Right renal cortex interstitium (tissue), 3 donors: ENCODE data around the gene IL17RD. TPM values are rescaled to one million over a fixed set of nuclear protein-coding genes. Genes with fewer than 3 reads are reported as not detected.
A peak's percentile ranks its signal among the peaks of the same experiment; 100 is the strongest.
"Not testable (repeated sequence)": the region's sequence is repeated elsewhere in the genome, so short reads cannot be mapped to it uniquely, and the experiment has no call there.

Experiments
- DNase-seq, 3 donors: peaks; one replicate each; pipeline ENCODE4 v3.0.0-alpha.2; 2013; ENCODE audit warnings: low read depth in 3 of 3, low spot score in 2 of 3
- polyA plus RNA-seq, 3 donors: library from polyadenylated mRNA; unstranded; fragments of 120-200 nt; gene quantifications; one replicate each; pipeline ENCODE4 v1.2.1, GENCODE V29; 2013; ENCODE audit not compliant: insufficient read length in 3 of 3

Gene IL17RD
- polyA plus RNA-seq, 3 donors: 45.2 to 52.8 (median 52.7) TPM

DNA sequence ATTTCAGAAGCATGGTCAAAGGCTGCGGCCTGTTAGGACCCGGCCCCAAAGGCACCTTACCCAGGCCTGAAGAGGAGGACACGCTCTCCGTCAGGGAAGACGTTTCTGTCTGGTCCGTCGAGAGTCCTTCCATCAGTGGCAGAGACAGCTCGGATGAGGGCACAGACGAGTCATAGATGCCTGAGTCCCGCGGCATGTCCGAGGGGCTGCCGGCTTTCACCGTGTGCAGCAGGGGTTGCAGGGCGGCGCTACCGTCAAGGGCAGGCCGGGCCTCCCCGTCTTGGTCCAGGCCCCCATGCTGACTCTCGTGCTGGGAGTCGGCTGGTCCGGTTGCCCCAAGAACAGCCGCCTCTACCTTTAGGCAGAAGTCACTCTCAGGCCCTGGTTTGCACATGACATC lies 67.6 kb downstream of the IL17RD start:
- no peak for DNase-seq

DNA sequence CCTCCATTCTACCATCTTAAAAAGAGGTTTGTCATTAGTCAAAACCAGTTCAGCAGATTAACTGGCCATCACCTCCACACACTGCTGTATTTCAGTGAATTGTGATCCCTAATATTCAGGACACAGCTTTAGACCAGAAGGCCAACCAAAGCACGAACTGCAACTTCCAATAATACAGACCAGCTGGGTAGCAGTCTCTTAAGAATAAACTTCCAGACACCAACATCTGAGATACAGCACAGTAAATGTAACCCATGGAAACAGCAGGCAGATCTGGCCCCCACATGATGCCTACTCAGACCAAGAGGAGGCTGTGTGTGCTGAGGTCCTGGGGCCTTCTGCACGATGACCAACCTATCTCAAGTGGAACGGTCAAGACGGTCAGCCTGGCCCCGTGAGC lies 69.8 kb downstream of the IL17RD start:
- no peak for DNase-seq

DNA sequence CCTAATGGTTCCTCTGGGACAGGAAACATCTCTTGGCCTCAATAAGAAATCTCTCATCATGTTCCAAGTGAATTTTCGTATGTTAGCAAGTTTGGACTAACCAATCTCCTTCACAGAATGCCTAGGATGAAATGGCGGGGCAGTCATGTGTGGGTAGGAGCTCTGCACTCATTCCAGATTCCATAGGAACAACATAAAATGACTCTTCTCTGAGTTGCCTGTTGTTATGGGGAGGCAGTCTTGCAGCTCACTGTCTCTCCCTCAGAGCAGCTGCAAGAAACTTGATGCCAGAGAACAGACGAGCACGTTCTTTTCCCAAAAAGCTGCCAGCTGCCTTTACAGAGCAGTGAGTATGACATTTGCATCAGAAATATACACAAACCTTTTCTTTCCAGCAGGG lies 70.6 kb downstream of the IL17RD start:
- DNase-seq: no peak

DNA sequence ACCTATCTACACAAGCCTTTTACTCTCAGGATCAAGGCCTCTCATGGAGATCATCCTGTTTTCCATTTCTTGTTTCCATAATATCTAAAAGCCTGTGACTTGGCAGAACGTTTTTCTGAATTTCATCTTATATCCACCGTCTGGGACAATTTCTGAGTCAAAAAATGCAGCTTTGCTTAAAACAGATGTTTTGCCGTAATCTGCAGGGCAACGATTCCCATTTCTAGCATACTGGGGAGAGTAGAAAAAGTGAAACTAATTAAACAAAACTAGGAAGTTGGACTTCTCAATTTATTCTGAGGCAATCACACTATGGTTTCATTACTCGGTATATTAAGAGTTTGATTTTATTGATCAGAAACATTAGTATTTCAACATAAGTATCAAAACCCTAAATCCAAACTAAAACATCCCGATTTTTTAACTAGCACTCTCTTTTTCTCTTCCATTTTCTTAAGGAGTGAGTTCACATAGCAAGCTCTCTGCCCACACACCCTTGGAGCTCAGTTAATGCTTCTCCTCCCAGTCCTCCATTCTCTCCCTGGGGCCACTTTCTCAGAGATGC lies 71.1 kb downstream of the IL17RD start:
- no peak for DNase-seq

DNA sequence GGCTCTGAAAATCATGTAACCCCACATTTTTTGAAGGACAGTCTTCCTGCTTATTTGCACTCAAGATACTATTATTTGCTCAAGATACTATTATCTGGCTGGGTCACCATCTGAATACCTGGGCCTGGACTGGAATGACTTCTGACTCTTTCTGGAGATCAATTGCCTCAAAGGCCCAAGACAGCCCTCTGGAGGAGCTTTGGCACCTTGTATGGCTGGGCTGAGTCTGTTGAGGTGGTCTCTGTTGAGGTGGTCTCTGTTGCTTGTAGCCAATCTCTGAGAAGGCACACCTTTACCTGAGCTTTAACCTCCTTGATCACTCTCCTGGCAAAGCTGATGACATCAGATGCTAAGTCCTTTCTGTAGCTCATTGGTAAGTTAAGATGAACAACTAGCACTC lies 71.7 kb downstream of the IL17RD start:
- no peak for DNase-seq

DNA sequence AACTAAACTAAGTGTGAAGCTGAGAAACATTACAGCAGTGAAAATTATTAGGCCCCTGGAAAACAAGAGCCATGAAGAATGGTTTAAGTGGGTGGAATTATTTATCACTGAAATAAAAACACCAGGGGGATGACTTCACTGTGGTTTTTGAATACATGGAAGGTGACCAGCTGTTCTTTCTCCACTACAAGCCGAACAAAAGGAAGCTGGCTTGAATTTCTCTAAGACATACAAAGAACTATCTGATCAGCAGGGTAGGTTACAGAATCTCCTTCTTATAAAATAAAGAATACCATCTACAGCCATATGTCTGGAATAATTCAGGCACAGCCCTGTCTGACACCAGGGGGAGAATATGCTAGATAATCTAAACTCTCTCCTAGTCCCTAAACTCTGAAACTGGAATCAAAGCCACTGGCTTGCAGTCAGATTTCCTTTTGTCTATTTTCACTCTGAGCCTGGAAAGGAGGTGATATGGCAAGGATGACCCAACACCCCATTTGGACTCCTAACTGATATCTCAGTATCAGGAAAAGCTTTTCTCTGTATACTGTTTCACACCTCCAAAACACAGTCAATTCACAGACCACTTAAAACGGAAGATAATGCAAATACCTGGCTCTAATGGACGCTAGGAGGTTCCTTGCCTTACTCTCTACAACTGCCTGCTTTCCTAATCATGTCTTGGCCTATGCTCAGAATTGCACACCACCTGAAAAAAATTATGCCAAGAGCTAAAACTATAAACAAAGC lies 73.5 kb downstream of the IL17RD start:
- DNase-seq: no peak

DNA sequence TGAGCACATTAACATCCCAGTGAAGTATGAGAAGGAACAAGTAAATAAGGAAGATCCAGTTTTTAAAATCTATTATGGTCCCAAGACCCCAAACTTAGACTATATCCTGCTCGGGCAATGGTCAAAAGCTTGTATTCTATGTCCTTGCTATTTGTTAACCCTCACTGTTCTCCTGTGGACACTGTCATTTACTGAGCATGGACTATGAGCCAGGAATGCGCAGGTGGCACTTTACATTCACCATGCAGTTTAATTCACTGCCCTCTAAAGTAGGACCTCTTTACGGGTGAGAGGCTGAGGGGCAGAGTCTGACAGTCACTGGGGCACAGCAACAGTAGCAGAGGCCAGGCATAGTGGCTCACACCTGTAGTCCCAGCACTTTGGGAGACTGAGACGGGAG lies 76.1 kb downstream of the IL17RD start:
- no peak for DNase-seq

DNA sequence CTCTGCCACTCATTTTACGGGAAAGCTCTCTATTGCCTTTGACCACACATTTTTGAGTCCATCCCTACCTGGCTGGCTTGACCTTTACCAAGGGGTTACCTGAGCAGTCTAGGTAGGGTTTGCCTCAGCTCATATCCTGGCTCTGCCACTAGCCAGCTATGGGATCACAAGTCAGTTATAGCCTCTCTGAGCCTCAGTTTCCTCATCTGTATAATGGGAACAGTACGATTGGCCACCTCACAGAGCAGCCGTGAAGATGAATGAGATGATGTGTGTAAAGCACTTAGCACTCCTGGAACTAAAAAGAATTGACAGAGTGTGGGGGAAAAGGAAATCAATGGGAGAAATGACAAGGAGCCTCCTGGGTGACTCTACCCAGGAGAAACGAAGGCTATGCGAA lies 76.7 kb downstream of the IL17RD start:
- DNase-seq: no peak

DNA sequence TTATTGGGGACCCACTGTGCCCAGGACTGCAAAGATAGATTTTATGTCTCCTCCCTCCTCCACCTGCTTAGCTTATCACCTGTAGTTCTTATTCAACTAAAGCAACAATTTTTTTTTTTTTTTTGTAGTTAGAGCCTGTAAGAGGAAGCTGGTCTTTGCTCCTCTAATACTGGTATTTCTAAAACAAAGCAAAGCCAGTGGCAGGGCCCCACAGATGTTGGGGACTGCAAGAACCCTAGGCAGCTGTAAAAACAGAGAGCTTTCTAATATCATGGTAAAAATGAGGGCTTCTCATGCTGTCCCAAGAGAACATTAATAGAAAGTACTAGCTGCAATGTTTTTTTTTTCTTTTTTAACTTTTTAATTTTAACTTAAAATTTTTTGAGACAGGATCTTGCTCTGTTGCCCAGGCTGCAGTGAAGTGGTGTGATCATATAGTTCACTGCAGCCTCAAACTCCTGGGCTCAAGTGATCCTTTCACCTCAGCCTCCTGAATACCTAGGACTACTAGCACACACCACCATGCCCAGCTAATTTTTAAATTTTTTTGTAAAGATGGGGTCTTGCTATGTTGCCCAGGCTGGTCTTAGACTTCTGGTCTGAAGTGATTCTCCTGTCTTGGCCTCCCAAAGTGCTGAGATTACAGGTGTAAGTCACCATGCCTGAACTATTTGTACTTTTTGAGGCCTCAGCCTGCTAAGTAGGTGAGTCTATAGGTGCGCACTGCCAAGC lies 77.6 kb downstream of the IL17RD start:
- no peak for DNase-seq

DNA sequence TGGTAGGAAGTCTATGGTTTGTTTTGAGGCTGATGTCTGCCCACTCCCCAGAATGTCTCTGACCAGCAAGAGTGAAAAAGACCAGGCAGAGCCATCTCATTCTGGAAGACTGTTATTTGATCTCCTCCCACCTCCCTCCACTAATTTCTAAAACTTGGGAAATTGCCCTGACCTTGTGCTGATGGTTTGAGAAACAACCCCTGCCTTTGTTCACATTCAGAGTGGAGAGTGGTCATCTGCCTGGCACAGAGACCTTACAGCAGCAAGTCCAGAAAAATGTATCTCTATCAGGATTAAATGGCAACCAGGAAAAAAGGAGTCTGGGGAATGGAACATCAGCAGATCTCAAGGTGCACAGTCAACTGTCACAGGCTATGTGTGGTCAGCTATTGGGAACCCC lies 79.0 kb downstream of the IL17RD start:
- no peak for DNase-seq

DNA sequence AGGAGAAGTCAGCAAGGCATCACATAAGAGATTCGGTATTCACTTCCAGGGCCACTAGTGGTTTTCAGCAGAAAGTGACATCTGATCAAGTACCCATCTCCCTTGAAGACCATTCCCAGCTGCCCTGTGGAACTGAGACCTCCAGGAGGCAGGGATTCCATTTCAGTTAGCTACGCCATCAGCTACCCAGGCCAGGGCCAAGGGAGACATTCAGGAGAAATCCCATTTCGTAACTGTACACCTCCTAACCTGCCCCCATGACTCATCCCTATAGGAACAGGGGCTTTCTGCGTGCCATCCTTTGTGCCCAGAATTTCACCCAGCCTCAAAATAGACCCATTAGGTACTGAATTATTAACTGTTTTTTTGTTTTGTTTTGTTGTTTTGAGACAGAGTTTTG lies 79.9 kb downstream of the IL17RD start:
- DNase-seq: no peak

DNA sequence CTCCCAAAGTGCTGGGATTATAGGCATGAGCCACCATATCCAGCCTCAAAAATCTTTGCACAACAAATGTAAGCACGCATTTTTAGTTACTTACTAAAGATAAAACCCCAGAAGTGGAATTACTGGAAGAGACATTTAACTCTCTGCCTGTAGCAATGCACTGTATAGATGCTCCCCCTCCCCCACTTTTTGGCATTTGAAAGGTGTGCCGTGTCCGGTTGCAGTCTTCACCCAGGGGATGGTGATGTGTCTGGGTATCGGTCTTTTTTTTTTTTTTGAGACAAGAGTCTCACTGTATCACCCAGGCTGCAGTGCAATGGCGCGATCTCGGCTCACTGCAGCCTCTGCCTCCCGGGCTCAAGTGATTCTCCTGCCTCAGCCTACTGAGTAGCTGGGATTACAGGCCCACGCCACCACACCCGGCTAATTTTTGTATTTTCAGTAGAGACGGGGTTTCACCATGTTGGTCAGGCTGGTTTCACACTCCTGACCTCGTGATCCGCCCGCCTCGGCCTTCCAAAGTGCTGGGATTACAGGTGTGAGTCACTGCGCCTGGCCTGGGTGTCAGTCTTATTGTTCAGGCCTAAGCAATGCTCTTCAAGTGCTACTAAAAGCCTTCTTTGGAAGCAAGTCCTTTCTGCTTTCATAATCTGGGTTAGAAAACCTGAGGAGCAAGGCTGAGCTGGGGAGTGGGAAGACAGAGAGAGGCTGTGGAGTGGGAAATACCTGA lies 81.7 kb downstream of the IL17RD start:
- not testable (repeated sequence) for DNase-seq

DNA sequence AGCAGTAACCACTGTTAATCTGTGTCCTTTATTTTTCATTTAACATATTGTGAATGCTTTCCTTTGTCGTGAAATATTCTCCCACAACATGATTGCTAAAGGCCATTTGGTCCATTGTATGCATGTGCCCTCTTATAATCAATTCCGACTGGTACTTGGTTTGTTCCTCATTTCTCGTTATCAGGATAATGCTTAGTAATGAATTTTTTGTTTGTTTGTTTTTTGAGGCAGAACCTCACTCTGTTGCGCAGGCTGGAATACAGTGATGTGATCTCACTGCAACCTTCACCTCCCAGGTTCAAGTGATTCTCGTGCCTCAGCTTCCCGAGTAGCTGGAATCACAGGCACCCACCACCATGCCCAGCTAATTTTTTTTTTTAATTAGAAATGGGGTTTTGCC lies 82.7 kb downstream of the IL17RD start:
- DNase-seq: no peak

DNA sequence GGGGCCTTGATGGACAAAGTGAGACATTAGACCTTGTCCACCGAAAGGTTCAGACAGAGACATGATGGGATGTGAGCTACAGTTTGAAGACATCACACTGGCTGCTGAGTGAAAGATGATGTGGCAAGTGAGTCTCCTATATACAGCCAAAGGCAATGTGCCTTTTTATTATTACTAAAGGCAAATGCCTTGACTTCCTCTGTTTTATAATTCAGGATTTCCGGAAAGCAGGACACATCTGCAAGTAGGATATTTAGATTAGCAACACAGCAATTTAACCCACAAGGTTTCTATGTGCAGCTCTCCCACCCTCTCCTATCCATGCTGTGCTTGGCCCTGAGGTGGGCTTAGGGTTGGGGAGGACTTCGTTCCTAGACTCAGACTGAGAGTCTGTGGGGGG lies 84.0 kb downstream of the IL17RD start:
- DNase-seq: no peak

DNA sequence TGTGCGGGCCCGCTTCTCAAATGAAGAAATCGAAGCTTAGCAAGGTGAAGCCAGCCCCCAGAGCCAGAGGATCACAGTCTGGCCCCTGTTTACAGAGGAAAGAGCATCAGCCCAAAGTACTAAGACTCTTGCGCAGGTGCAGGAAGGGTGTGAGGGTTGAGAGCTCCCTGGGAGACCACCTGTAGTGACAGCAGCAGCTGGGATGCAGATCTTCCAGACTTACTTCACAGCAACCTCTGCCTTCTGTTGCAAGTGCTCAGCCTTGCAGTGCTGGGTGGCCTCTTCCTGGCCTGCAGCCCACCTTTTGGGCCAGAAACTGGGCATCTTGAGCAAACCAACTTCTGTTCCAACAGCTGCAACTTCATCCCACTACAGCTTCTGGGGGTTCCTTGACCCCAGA lies 85.0 kb downstream of the IL17RD start:
- no peak for DNase-seq

DNA sequence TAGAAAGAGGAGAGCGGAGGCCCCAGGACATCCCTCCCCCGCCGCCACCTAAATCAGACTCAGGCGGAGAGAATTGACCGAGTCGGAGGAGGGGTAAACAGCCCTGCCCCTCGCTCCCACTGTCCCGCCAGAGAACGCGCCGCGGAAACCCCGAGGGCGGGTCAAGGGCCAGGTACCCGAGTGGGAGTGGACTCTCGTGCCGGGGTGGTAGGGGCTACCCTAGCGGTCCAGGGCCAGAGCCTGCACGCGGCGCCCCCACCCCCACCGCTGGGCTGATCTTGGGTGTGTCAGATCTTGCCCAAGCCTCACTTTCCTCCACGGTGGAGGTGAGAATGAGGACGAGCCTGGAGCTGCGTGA lies 85.7 kb downstream of the IL17RD start:
- no peak for DNase-seq

DNA sequence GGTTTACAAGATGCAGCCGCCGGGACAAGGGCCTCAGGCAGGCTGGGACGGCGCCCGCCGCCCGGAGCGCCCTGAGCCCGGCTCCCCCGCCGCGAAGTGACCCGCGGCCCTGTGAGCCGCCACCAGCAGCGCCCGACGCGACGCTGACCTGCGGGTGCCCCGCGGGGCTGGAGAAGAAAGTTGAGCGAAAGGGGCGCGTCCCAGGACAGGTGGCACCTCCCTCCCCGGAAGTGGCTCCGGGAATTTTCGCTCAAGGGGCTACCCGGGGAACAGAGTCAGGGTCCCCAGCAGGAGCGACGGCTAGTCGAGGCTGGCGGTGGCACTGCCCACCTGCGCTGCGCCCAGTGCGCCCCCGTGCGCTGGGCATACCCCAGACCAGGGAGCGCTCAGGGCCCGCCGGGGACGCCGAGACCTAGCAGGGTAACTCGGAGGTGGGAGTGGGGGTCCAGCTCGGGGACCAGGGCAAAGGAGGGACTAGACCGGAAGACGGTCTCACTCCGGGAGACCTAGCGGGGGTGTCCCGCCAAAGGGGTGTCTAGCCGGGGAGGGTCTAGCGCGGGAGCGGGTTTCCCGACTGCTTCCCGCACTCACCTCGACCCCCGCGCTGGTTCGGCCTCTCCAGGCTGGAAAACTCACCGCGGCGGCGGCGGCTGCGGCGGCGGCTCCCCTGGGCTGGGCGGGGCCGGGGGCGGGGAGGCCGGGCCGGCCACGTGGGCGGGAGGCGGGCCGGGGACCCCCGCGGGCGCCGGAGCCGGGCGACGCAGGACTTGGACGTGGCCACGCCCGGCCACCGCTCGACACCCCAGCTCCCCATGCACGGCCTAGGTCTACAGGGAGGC lies 86.3 kb downstream of the IL17RD start:
- DNase-seq: no peak

DNA sequence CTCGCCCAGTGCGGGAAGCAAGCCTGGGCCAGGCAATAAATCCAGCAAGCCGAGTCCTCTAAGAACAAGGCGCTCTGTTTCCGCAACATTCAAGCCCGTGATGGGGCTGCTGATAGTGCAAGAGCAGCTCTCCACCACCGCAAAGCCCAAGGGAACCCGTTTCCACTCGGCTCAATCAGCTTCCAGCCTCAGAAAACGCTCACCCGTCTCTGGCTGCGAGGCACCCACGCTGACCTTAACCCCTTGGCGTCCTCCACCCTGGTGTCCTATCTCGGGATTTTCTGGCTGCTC lies 86.9 kb downstream of the IL17RD start:
- peak in 1 of 3 donors; percentile 29 for DNase-seq

DNA sequence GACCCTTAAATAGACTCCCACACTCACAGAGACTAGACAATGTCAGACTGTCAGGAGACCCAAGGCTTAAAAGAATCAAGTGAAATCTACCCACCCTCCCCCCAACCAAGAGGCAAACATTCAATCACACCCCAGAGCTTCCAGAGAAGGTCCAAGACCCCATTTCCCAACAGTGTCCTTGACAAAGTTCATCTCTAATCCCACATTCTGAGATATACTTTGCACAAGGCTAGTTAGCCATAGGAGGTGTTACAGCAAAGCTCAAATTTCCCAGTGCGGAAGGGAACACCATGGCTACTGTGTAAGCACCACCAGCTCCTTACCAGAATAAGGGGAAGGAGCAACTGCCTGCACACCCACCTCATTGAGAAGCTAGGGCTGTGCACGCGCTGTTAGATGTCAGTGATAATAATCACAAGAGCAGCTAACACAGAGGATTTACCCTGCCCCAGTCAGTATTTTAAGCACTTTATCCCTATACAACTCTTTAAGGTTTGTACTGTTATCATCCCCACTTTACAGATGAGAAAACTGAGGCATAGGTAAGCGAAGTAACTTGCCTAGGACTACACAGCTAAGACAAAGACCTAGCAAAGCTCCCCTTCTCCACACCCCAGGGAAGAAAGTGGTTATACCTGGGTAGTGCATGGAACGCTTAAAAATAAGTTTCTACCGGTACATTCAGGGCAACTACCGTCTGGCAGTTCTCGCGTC lies 87.4 kb downstream of the IL17RD start:
- no peak for DNase-seq

DNA sequence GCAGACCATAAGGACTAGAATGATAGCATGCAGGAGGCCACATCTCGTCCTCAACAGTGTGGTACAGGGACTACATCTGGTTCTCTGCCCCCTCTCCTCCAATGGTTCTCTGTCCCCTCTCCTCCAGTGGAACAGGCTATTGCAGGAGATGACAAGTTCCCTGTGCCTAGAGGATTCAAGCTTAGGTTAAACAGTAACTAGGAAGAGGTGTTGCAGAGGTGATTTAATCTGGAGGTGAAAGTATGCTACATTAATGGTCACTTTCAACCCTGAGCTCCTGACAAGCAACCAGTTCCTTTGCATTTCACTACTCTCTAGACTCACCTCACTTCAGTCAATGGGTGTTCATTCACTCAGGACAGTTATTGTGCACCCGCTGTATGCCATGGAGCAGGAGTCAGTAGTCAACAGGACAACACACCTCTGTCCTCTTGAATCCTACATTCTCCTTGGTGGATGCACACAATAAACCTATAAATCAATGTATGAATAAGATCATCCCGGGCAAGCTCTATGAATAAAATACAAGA lies 88.7 kb downstream of the IL17RD start:
- no peak for DNase-seq
